T-helper 2 cell treated with Interferon-gamma antibody and Interleukin-4, amounts not matched to agents 100 ng/mL and 5 ng/mL, for 36 hours (primary cell): ENCODE measurements around the gene APOM. TPM values are rescaled to one million over a fixed set of nuclear protein-coding genes. Genes with fewer than 3 reads are reported as not detected.

ENCODE experiments used
- intact Hi-C: fragments of 100-400 bp; cut with micrococcal nuclease; formaldehyde crosslinking; loops from one replicate; pipeline ENCODE4 v1.15.1; 2023
- total RNA-seq: library from RNA; stranded (reverse); gene quantifications from 2 replicates; pipeline ENCODE4 v1.2.3, GENCODE V29; 2022

Gene APOM
- total RNA-seq, 1 donor from 2014 or later: 3.0 TPM

DNA sequence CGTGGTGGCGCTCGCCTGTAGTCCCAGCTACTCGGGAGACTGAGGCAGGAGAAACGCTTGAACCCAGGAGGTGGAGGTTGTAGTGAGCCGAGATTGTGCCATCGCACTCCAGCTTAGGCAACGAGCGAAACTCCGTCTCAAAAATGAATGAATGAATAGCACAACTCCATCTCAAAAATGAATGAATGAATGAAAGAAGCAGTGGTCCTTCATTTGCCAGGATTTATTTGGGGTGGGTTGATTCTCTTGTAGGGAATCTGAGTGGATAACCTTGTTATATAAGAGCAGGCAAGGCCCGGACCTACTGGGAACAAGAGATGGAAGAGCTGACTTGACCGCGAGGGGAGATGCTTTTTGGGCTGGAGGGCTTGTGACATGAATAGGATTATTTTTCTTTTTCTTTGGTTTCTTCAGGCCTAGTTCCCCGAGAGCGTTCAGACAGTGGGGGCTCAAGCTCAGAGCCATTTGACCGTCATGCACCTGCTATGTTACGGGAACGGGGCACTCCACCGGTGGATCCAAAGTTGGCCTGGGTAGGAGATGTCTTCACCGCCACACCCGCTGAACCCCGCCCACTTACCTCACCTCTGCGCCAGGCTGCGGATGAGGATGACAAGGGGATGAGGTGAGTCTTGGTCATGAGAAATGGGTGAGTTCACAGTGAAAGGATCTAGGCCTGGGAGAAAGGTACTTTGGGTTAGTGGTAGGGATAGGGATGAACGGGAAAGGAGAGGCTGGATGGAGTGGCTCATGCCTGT, 25.3 kb upstream of the APOM start:
- intact Hi-C loops: no loop called here

DNA sequence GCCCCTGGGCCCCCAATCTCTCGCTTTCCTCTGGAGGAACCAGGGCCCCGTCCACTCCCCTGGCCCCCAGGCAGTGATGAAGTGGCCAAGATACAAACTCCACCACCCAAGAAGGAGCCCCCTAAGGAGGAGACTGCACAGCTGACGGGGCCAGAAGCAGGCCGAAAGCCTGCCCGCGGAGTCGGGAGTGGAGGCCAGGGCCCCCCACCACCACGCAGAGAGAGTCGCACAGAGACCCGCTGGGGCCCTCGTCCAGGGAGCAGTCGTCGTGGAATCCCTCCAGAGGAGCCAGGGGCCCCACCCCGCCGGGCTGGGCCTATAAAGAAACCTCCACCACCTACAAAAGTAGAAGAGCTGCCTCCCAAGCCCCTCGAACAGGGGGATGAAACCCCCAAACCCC, 24.5 kb upstream of the APOM start:
- intact Hi-C loops: no loop called here

DNA sequence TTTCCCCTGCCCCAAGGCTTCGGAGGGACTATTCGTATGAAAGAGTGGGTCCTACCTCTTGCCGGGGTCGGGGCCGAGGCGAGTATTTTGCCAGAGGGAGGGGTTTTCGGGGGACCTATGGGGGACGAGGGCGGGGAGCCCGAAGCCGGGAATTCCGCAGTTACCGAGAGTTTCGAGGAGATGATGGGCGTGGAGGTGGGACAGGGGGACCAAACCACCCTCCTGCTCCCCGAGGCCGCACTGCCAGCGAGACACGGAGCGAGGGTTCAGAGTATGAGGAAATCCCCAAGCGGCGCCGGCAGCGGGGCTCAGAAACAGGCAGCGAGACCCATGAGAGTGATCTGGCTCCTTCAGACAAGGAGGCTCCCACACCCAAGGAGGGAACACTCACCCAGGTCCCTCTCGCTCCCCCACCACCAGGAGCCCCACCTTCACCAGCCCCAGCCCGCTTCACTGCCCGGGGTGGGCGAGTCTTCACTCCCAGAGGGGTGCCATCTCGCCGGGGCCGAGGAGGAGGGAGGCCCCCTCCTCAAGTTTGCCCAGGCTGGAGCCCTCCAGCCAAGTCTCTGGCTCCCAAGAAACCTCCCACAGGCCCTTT, 23.9 kb upstream of the APOM start:
- intact Hi-C loops: no loop called here

DNA sequence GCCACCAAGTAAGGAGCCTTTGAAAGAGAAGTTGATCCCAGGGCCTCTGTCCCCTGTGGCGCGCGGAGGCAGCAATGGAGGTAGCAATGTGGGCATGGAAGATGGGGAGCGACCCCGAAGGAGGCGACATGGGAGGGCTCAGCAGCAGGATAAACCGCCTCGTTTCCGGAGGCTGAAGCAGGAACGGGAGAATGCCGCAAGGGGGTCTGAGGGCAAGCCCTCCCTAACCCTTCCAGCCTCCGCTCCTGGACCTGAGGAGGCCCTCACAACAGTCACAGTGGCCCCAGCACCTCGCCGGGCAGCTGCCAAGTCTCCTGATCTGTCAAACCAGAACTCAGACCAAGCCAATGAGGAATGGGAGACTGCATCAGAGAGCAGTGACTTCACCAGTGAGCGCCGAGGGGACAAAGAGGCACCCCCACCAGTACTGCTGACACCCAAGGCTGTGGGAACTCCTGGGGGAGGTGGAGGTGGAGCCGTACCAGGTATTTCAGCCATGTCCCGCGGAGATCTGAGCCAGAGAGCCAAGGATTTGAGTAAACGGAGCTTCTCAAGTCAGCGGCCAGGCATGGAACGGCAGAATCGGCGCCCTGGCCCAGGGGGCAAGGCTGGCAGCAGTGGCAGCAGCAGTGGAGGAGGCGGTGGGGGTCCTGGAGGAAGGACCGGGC, 23.3 kb upstream of the APOM start:
- intact Hi-C loops: no loop called here

DNA sequence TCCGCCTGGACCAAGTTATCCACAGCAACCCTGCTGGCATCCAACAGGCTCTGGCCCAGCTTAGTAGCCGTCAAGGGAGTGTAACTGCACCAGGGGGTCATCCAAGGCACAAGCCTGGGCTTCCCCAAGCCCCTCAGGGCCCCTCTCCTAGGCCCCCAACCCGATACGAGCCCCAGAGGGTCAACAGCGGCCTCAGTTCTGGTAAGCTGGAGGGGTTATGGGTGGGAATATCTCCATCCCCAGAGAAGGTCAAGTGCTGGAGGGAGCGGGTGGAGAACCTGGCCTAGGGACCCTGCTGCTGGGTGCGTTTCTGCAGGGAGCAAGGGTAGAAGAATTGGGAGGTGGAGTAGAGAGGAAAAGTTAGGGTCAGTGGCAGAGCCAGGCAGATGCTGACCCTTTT, 22.2 kb upstream of the APOM start:
- intact Hi-C loops: no loop called here

DNA sequence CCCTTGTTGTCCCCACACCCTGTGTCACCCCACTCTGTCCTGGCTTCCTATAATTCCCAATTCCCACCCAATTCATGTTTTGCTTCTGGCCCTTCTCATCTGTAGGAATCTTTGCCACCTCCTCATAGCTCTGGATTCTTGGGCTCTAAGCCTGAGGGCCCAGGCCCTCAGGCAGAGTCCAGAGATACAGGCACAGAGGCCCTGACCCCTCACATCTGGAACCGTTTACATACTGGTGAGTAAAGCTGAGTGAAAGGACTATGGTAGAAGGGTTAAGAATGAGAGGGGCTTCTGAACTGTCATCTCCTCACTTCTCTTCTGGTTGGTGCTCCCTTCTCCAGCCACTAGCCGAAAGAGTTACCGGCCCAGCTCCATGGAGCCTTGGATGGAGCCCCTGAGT, 21.6 kb upstream of the APOM start:
- intact Hi-C loops: no loop called here

DNA sequence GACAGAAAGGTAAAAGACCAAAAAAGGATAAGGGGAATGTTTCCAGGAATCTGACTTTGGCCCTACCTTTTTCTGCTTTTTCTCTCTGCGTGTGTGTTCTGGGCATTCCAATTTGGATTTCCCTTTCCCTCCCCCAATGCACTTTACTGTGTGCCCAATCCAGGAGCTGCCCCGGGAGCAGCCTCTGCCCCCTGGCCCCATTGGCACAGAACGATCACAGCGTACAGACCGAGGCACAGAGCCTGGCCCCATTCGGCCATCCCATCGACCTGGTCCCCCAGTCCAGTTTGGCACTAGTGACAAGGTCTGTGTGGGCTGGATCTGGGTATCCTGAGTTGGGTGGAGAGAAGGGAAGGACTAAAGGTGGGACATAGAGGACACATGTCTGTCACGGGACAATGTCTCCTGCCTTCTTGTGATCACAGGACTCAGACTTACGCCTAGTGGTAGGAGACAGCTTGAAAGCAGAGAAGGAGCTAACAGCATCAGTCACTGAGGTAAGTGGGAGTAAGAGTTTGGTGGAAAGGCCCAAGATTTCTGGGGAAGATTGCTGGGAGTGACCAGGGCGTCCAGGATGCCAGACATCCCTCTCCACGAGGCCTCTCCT, 20.6 kb upstream of the APOM start:
- intact Hi-C loops: no loop called here

DNA sequence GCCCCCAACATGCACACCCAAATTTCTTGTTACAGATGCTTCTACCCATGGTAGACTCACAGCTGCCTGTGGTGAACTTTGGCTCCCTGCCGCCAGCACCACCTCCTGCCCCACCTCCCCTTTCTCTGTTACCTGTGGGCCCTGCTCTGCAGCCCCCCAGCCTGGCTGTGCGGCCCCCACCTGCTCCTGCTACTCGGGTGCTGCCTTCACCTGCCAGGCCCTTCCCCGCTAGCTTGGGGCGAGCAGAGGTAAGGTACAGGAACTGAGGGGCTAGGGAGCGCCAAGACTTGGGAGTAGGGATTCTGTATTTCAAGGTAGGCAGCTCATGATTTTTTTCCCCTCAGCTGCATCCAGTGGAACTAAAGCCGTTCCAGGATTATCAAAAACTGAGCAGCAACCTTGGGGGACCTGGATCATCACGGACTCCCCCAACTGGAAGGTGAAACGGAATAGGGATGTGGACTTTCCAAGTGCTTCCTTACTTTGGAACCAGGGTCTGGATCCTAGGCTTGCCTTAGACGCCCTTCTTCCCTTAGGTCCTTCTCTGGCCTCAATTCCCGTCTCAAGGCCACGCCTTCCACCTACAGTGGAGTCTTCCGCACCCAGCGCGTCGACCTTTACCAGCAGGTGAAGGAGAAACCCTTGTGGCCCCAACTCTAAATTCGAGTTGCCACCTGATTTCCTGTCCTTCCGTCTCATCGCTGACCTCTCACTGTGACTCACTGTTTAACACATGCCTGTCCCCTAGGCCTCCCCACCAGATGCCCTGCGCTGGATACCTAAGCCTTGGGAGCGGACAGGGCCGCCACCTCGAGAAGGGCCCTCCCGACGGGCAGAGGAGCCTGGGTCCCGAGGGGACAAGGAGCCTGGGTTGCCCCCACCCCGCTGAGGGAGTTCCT, 18.7 kb upstream of the APOM start:
- intact Hi-C loops: no loop called here

DNA sequence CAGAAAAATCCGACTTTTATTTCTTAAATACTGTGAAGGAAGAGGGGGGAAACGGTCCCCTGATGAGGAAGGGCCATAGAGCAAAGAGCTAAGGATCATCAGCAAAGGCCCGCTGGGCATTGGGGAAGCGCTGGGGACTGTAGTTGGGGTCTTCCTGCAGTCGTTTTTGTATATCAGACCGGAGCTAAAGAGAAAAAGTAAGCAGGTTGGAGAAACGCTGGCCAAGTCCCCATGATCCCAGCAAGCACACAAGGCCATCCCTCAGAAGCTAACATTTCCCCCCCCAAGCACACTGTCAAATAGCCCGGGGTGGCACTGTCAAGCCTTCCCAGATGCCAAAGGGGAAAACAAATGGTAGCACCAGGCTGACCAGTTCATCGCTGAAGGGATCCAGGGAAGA, 16.7 kb upstream of the APOM start:
- intact Hi-C loops: no loop called here

DNA sequence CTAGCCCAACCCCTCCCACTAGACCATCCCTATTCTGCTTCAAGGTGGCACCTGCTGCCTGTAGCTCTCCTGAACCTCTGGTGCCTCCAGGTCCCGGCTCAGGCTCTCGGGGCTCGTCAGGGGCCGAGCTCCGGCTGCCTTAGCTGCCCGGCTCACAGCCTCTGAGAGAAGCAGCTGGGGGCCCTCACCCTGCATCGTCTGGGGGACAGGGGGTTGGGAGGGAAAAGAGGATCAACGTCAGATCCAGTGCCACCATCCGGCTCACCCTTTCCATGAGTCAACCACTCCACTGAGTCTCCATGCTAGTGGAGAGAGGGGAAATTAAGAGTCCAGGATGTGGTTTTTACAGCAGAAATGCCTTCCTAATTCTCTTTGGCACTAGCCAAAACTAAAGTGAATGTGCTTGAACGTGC, 16.2 kb upstream of the APOM start:
- intact Hi-C loops: no loop called here

DNA sequence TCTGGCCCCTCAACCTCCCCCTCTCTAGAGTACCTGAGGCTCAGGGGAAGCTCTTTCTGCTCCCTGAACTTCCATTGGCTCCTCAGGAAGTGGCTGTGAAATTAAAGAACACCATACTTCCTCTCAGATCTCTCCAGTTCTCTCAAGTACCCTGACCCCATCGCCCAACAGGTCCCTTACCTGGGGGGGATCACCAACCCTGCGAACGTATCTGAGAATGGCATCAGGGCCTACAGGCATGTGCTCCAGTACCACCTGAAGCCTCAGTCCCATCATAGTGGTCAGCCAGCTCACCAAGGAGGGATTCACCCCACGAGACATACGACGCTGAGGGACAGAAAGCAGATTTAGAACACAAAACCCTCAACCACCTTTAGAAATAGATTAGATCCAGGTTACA, 15.1 kb upstream of the APOM start:
- intact Hi-C loops: no loop called here

DNA sequence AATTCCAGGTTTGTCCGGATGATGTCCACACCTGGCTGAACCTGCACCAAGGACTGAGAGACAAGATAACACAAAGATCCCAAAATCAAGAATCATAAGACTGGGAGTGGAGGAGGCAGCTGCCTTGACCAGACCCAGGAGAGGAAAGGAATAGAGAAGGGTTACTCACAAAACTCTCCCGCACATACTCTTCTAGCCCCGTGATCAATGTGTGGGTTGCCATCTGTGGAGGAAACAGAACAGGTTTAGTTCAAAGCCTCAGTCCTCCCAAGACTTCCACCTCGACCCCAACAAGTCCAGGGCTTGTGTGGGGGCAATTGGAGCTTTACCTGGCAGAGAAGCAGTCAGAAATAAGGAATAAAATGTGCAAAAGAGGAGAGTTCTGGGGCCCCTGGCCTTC, 14.3 kb upstream of the APOM start:
- intact Hi-C loops: no loop called here

DNA sequence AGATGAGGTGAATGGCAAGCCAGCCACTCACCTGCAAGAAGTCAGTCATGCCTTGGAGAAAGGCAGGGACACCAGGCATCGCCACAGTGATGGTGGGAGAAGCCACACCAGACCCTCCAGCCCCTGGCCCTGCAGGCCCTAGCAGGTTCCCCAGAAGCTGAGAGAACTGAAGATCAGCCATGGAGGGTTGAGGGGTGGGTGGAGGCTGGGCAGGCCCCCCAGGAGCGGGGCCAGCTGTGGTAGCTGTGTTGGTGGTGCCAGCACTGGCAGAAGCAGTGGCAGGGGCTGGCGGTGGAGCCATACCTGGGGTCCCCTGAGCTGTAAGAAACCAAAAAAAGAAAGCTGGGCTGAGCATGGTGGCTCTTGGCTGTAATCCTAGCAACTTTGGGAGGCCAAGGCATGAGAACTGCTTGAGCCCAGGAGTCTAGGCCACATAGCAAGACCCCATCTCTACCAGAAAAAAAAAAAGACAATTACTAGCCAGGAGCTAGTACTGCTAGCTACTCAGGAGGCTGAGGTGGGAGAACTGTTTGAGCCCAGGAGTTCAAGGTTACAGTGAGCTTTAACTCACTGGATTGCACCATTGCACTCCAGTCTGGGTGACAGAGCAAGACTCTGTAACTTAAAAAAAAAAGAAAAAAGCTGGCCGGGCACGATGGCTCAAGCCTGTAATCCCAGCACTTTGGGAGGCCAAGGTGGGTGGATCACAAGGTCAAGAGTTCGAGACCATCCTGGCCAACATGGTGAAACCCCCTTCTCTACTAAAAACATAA, 12.7 kb upstream of the APOM start:
- intact Hi-C loops: no loop called here

DNA sequence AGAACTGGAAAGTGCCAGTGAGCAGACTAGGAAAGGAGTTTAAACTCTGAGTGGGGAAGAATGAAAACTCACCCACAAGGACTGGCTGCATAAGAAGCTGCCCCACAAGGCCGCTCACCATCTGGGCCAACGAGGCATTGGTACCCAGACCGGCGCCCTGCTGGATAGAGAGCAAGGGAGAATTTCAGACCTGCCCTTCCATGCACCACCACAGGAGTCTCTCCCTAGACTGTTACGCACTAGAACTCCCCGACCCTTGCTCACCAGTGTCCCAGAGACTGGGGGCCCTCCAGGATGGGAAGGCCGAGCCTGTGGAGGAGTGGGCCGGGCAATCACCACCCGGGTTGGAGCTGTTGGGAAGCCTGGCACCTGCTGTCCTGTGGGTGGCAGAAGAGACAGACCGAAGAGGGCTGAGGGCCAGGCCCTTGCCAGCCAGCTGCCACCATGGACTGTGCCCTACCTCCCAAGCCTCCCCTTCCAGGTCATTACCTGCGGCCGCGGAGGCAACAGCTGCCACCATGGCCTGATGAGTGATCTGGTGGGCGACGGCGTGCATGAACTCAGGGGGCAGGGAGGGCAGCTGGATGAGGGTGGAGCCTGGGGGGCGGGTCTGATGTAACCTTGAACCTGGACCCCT, 11.8 kb upstream of the APOM start:
- intact Hi-C loops: no loop called here

DNA sequence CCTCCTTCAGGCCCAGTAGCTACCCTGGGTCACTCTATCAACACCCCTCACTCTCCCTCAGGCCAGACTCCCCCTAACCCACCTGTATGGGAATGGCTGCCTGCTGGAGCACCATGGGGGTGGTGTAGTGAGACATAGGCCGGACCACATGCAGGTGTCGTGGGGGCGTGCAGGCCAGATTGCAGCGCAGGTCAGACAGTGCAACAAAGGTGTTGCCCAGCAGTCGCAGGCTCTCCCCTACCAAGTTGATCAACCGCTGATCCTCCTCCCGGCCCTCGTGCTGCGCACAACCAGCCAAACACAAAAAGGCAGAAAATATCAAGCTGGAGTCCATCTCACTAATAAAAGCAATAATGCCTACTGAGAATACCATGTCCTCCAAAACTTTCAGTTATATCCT, 10.4 kb upstream of the APOM start:
- intact Hi-C loops: no loop called here

DNA sequence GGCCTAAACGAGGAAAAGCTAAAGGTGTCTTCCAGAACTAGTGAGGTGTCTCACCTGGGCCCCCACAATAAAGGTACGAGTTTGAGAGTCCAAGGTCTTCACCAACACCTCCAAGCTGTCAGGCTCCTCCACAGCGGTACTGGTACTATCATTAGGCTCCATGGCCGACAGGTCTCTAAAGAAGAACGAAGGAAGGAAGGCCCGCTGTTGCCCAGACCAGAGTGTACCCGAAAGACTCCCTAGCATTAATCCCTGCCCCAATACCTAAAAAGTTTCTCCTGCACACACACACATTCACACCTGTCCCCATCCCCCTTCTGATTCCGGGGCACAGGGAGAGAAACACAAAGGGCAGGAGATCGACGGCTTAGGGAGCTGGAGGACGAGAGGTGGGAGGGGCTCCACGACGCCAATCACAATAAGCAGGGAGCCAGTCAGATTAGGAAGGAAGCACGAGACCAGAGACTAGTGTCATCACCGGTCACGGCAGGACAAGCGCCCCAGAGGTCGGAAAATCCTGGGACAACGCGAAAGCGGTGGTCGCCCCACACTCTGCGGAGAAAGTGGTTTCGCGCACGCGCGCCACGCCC, 4.0 kb upstream of the APOM start:
- intact Hi-C loops: loop anchor here (1.0 to 5.0 kb wide), 8 partner anchors 9 to 183 kb away; partner anchors contain the start of genes C6orf47, CLIC1, DDX39B and HSPA1B

DNA sequence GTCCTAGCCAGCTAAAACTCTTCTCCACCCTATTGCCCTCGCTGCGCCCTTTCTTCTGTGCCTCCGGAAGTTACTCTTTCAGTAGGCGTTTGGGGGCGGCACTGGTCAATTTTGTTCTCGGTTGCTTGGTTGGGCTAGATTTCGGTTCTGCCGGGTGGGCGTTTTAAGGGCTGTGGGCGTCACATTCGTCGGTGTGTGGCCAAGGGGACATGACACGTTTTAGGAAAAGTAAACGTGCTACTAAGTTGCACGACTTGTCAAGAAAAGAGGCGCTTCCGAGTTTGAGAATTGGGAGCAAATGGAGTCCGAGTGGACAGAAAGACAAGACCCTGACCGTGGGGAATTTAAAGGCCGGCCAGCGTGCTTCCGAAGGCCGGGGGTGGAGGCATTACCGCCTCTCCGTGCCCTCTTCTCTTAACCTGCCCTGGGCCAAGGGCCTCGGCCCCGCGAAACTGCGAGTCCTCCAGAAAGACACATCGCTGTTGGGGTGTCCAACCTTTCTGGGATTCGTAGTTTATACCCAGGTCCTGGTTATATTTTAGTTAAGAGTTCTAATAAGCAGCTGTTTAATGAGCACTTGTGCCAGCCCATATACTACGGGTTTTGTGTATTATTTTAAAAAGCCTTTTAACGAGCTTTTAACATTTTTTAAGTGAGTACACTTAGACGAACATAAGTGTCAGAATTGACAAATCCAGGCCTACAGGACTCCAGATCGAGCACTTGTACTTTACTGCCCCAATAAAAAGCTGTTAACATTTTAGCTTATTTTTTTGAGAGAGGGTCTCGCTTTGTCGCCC, 2.6 kb upstream of the APOM start:
- intact Hi-C loops: loop anchor here (1.0 to 5.0 kb wide), 8 partner anchors 7 to 182 kb away; partner anchors contain the start of genes C6orf47, CLIC1, DDX39B and HSPA1B

DNA sequence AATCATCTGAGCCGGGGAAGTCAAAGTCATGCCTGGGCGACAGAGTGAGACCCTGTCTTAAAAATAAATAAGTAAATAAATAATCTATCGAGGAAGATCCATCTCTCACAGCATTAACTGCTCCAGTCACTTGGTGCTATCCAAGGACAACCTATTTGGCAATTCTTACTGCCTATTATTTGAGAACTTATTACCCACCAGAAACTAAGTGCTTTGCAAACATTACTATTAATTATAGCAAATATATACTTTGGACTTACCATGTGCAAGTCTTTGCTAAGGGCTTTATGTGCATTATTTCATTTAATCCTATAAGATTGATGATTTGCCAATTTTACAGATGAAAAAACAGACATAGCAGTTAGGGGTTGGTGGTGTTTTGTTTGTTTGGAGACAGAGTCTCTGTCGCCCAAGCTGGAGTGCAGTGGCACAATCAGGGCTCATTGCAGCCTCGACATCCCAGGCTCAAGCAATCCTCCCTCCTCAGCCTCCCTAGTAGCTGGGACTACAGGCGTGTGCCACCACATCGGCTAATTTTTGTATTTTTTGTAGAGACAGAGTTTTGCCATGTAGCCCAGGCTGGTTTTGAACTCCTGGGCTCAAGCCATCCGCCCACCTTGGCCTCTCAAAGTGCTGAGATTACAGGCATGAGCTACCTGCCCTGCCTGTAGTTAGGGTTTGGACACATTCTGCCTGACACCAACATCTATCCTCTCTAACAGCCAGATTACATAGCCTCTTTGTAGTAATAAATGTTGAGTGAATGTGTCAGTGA, 933 bp upstream of the APOM start:
- intact Hi-C loops: loop anchor here (5.0 kb wide), 1 partner anchor 83 kb away; the partner anchor contains the start of gene CLIC1
